ENCODE results near the gene NF1. TPM values are rescaled to one million over a fixed set of nuclear protein-coding genes. Genes with fewer than 3 reads are reported as not detected.

Gene NF1
- polyA plus RNA-seq, 1 of the 3 experiments (the other 2 are of a cell fraction) = 19.6 TPM

GRCh38 chr17:31309556-31309955 is 214.8 kb downstream of the NF1 start:
- no peak for TF ChIP-seq GATA2 (CRISPR knock-in tag; IDR thresholded peaks at IDR 0.05)
- no peak for TF ChIP-seq MAX (IDR thresholded peaks at IDR 0.05; ENCODE audit: low read depth)
- TF ChIP-seq TAF1 (IDR thresholded peaks at IDR 0.05; ENCODE audit: borderline replicate concordance, low read depth, low read length) = no peak
- no peak for TF ChIP-seq CHD2 (IDR thresholded peaks at IDR 0.05; ENCODE audit: low read length, partially characterized antibody)
- no peak for TF ChIP-seq IRF3 (IDR thresholded peaks at IDR 0.05; ENCODE audit: low read depth, low read length)
- no peak for TF ChIP-seq EP300 (IDR thresholded peaks at IDR 0.05; ENCODE audit: borderline replicate concordance in 1 of 2, low read depth in 1 of 2, low read length in 1 of 2)
- TF ChIP-seq ELF1 (IDR thresholded peaks at IDR 0.05) = no peak
- TF ChIP-seq TEAD4 (IDR thresholded peaks at IDR 0.05; ENCODE audit: borderline replicate concordance, insufficient read depth) = no peak
- TF ChIP-seq TCF12 (IDR thresholded peaks at IDR 0.05) = no peak
- TF ChIP-seq EZH2phosphoT487 (IDR thresholded peaks at IDR 0.05; ENCODE audit: borderline replicate concordance, low read depth) = no peak
- no peak for TF ChIP-seq RFX5 (IDR thresholded peaks at IDR 0.05; ENCODE audit: low read length)
- no peak for TF ChIP-seq POLR2AphosphoS5 (IDR thresholded peaks at IDR 0.05; ENCODE audit: low read depth, low read length)
- no peak for TF ChIP-seq FOXJ3 (CRISPR knock-in tag; IDR thresholded peaks at IDR 0.05)
- no peak for TF ChIP-seq REST (IDR thresholded peaks at IDR 0.05; ENCODE audit: low read depth, low read length)
- no peak for TF ChIP-seq GABPA (IDR thresholded peaks at IDR 0.05; ENCODE audit: low read depth)
- TF ChIP-seq USF2 (IDR thresholded peaks at IDR 0.05; ENCODE audit: borderline replicate concordance, low read depth, low read length) = no peak
- Histone ChIP-seq H3K27ac (ENCODE audit: low read depth in 2 of 2, low read length in 1 of 2) (no peak overlapping the region), H3K27me3 (ENCODE audit: insufficient read depth) (no peaks in the 10 kb centered on the region), H3K9me3 (no peaks in the 10 kb centered on the region; the same call in 1 of the 2 replicates), H3K9ac (no peak overlapping the region), H3K79me2 (ENCODE audit: insufficient read depth) (peaks cover 9% of the 10 kb centered on the region; the same call in 1 of the 2 replicates), H3K4me1 (ENCODE audit: control insufficient read depth in 1 of 2, insufficient read depth in 2 of 2, low read depth in 1 of 2, low read length in 1 of 2) (peaks cover 0 to 3% of the 10 kb centered on the region in 2 experiments; a peak in 1 of 4 replicates), H3F3A (replicated peaks; ENCODE audit: insufficient read depth) (peaks cover 15% of the 10 kb centered on the region), H3K36me3 (replicated peaks in 1 of 2; ENCODE audit: control insufficient read depth in 1 of 2, insufficient read depth in 2 of 2, low read length in 1 of 2) (peaks cover 0 to 12% of the 10 kb centered on the region in 2 experiments), H3K4me3 (ENCODE audit: low read depth in 2 of 2, low read length in 1 of 2) (no peak overlapping the region), H4K20me1 (ENCODE audit: insufficient read depth) (no peaks in the 10 kb centered on the region), H2AFZ (ENCODE audit: low read depth) (no peak overlapping the region), H3K9me2 (no peaks in the 10 kb centered on the region), H3K4me2 (no peak overlapping the region)
- WGBS (ENCODE audit: low lambda C conversion rate) = 94% methylated on average over 2 of the region's 2 CpGs
- CTCF ChIA-PET = no interaction called here
- POLR2A ChIA-PET = no interaction called here
- no peak for DNase-seq
